SK-N-SH (cell line): ENCODE results near the gene POC1B. TPM values are rescaled to one million over a fixed set of nuclear protein-coding genes. Genes with fewer than 3 reads are reported as not detected.

Experiments used
- CTCF ChIA-PET: fragments of 300-600, 350-600 bp; formaldehyde crosslinking; extraction: SDS; loops from one replicate; lab custom pipeline; 2021; lab: Yijun Ruan, JAX
- POLR2A ChIA-PET: fragments of 350-600 bp; sonication (Branson Sonifier 250); formaldehyde crosslinking; extraction: SDS; loops from one replicate; lab custom pipeline; 2020; ENCODE audit warnings: antibody characterized with exemption, inconsistent platforms; lab: Yijun Ruan, JAX
- DNase-seq: peaks from one replicate; pipeline ENCODE4 v3.0.0; 2012
- H2AFZ ChIP-seq: fragments of 200-600 bp; sonication (generic); 2 replicates; pipeline ENCODE4 v1.8.1; 2016; ENCODE audit warnings: antibody characterized with exemption, mild to moderate bottlenecking, low read depth
- H3F3A ChIP-seq: fragments of 200-600 bp; sonication (generic); replicated peaks from 2 replicates; pipeline ENCODE3; 2016; ENCODE audit warnings: antibody characterized with exemption, mild to moderate bottlenecking; ENCODE audit not compliant: insufficient read depth
- H3K27ac ChIP-seq, 2 experiments: fragments of 200-500 bp in 1 of 2; fragments of 200-600 bp in 1 of 2; sonication (Bioruptor generic) in 1 of 2; sonication (generic), shearing (Covaris generic) in 1 of 2; 2 replicates each; pipeline versions ENCODE4 v1.5.1 to v1.6.1; 2014 to 2016; ENCODE audit warnings: low read depth in 2 of 2, inconsistent platforms in 1 of 2, low read length in 1 of 2, mild to moderate bottlenecking in 1 of 2, mixed read lengths in 1 of 2
- H3K27me3 ChIP-seq: fragments of 200-600 bp; sonication (generic), shearing (Covaris generic); 2 replicates; pipeline ENCODE4 v1.6.1; 2016; ENCODE audit warnings: mixed run types; ENCODE audit not compliant: insufficient read depth
- H3K36me3 ChIP-seq, 2 experiments: fragments of 200-500 bp in 1 of 2; fragments of 200-600 bp in 1 of 2; sonication (Bioruptor generic) in 1 of 2; sonication (generic) in 1 of 2; replicated peaks in 1 of 2; 2 replicates each; pipeline versions ENCODE3 to v1.5.1; 2014 to 2016; ENCODE audit warnings: low read length in 1 of 2, mild to moderate bottlenecking in 1 of 2; ENCODE audit not compliant: insufficient read depth in 2 of 2, control insufficient read depth in 1 of 2
- H3K4me1 ChIP-seq, 2 experiments: fragments of 200-500 bp in 1 of 2; fragments of 200-600 bp in 1 of 2; sonication (Bioruptor generic) in 1 of 2; sonication (generic), shearing (Covaris generic) in 1 of 2; 2 replicates each; pipeline versions ENCODE4 v1.5.1 to v1.6.1; 2014 to 2016; ENCODE audit warnings: low read depth in 1 of 2, low read length in 1 of 2, mixed run types in 1 of 2; ENCODE audit not compliant: insufficient read depth in 2 of 2, control insufficient read depth in 1 of 2
- H3K4me2 ChIP-seq: fragments of 200-600 bp; sonication (generic), shearing (Covaris generic); 2 replicates; pipeline ENCODE4 v1.6.1; 2017; ENCODE audit warnings: mixed run types
- H3K4me3 ChIP-seq, 2 experiments: fragments of 200-500 bp in 1 of 2; fragments of 200-600 bp in 1 of 2; sonication (Bioruptor generic) in 1 of 2; sonication (generic), shearing (Covaris generic) in 1 of 2; 2 replicates each; pipeline versions ENCODE4 v1.5.1 to v1.8.1; 2014 to 2016; ENCODE audit warnings: low read depth in 2 of 2, inconsistent platforms in 1 of 2, low read length in 1 of 2, mild to moderate bottlenecking in 1 of 2, mixed read lengths in 1 of 2, moderate library complexity in 1 of 2
- H3K79me2 ChIP-seq: fragments of 200-600 bp; sonication (generic); 2 replicates; pipeline ENCODE4 v1.8.1; 2017; ENCODE audit warnings: mild to moderate bottlenecking; ENCODE audit not compliant: insufficient read depth
- H3K9ac ChIP-seq: fragments of 200-600 bp; sonication (generic); 2 replicates; pipeline ENCODE4 v1.6.1; 2017; ENCODE audit warnings: mixed run types
- H3K9me2 ChIP-seq: fragments of 200-600 bp; sonication (generic); 2 replicates; pipeline ENCODE4 v1.6.1; 2017; ENCODE audit warnings: mixed run types
- H3K9me3 ChIP-seq: fragments of 200-600 bp; sonication (generic); 2 replicates; pipeline ENCODE4 v1.6.1; 2017; ENCODE audit warnings: mixed run types, mild to moderate bottlenecking, moderate library complexity
- H4K20me1 ChIP-seq: fragments of 200-600 bp; sonication (generic); 2 replicates; pipeline ENCODE4 v1.6.1; 2017; ENCODE audit warnings: mild to moderate bottlenecking, mixed run types; ENCODE audit not compliant: insufficient read depth
- CHD2 ChIP-seq: fragments of 150-350 bp; IDR thresholded peaks from 2 replicates; pipeline ENCODE4 v1.6.1; 2018; ENCODE audit warnings: low read length; ENCODE audit not compliant: partially characterized antibody
- EP300 ChIP-seq, 2 experiments: IDR thresholded peaks; 2 replicates each; pipeline versions ENCODE4 v1.4.0 to v1.6.1; 2012; ENCODE audit warnings: borderline replicate concordance in 1 of 2, low read depth in 1 of 2, low read length in 1 of 2
- EZH2phosphoT487 ChIP-seq: fragments of 200-600 bp; sonication (generic); IDR thresholded peaks from 2 replicates; pipeline ENCODE4 v1.6.1; 2017; ENCODE audit warnings: low read depth, mixed run types, mild to moderate bottlenecking, antibody characterized with exemption, moderate library complexity, borderline replicate concordance
- GABPA ChIP-seq: IDR thresholded peaks from 2 replicates; pipeline ENCODE4 v1.4.0; 2012; ENCODE audit warnings: low read depth, mild to moderate bottlenecking
- MXI1 ChIP-seq: IDR thresholded peaks from 2 replicates; pipeline ENCODE4 v1.6.1; 2012; ENCODE audit warnings: mild to moderate bottlenecking, low read depth, low read length, improper control_type of control experiment
- PBX3 ChIP-seq: IDR thresholded peaks from 2 replicates; pipeline ENCODE4; 2012
- REST ChIP-seq: IDR thresholded peaks from 2 replicates; pipeline ENCODE4 v1.6.1; 2012; ENCODE audit warnings: mild to moderate bottlenecking, low read depth, low read length, moderate library complexity
- RXRA ChIP-seq: IDR thresholded peaks from 2 replicates; pipeline ENCODE4 v1.4.0; 2012; ENCODE audit warnings: low read depth, mild to moderate bottlenecking, borderline replicate concordance
- SMC3 ChIP-seq: IDR thresholded peaks from 2 replicates; pipeline ENCODE4 v1.6.1; 2012; ENCODE audit warnings: low read depth, low read length, improper control_type of control experiment
- TEAD4 ChIP-seq: IDR thresholded peaks from 2 replicates; pipeline ENCODE4 v1.4.0; 2012; ENCODE audit warnings: mild to moderate bottlenecking, borderline replicate concordance; ENCODE audit not compliant: insufficient read depth
- USF2 ChIP-seq: fragments of 150-350 bp; IDR thresholded peaks from 2 replicates; pipeline ENCODE4 v1.6.1; 2017; ENCODE audit warnings: antibody characterized with exemption, low read length, low read depth, borderline replicate concordance
- YY1 ChIP-seq: IDR thresholded peaks from 2 replicates; pipeline ENCODE4 v1.4.0; 2012; ENCODE audit warnings: low read depth, mild to moderate bottlenecking
- WGBS: methylation state at CpG from one replicate; pipeline ENCODE4 v1.1.6; 2017; ENCODE audit warnings: low lambda C conversion rate; 5-methylcytosine and 5-hydroxymethylcytosine counted together
- polyA plus RNA-seq, 3 experiments: library from polyadenylated mRNA; depleted of rRNA; stranded (reverse); fragments of >200 nt; gene quantifications; 2 replicates each; pipeline ENCODE4 v1.2.3, GENCODE V29; 2012

Gene POC1B
- polyA plus RNA-seq, 1 of the 3 experiments (the other 2 are of a cell fraction) = 4.0 TPM

GRCh38 chr12:89379839-89380467 lies 145.9 kb downstream of the POC1B start:
- TF ChIP-seq EP300 (IDR thresholded peaks at IDR 0.05; ENCODE audit: borderline replicate concordance in 1 of 2, low read depth in 1 of 2, low read length in 1 of 2) = no peak
- TF ChIP-seq PBX3 = no peak
- TF ChIP-seq EZH2phosphoT487 = no peak
- TF ChIP-seq, all 33 proteins: peak for 0
- H3K9me2 ChIP-seq = no peaks in the 10 kb centered on the region
- H3K9me3 ChIP-seq = no peaks in the 10 kb centered on the region
- no peak overlapping the region for H2AFZ ChIP-seq
- H3K79me2 ChIP-seq = no peaks in the 10 kb centered on the region
- WGBS = 95% methylated on average over 5 of the region's 5 CpGs
- ChIA-PET CTCF (interaction anchor here (1.3 kb wide), 1 partner anchor 360 kb away, joined by 5 read pairs; no protein-coding TSS in a partner anchor), POLR2A (no interaction called here)
- no peak overlapping the region for H3K4me2 ChIP-seq
- no peak overlapping the region for H3K4me3 ChIP-seq
- H4K20me1 ChIP-seq = no peaks in the 10 kb centered on the region
- peaks cover 21 to 28% of the 10 kb centered on the region in 2 experiments; a peak in 3 of 4 replicates for H3K4me1 ChIP-seq
- no peaks in the 10 kb centered on the region for H3F3A ChIP-seq
- H3K27me3 ChIP-seq = no peaks in the 10 kb centered on the region
- no peaks in the 10 kb centered on the region for H3K36me3 ChIP-seq
- H3K27ac ChIP-seq = no peak overlapping the region
- DNase-seq = no peak
- no peak overlapping the region for H3K9ac ChIP-seq

- peaks cover 5% of the 10 kb centered on the region for H3F3A ChIP-seq
- POLR2A ChIA-PET = no interaction called here
Measured at GRCh38 chr12:89379148-89379838, 146.6 kb downstream of the POC1B start.

More at GRCh38 chr12:89379148-89379838, 146.6 kb downstream of the POC1B start:
- H4K20me1 ChIP-seq = no peaks in the 10 kb centered on the region
- no peaks in the 10 kb centered on the region for H3K9me3 ChIP-seq
- peaks cover 14 to 27% of the 10 kb centered on the region in 2 experiments; a peak in 3 of 4 replicates for H3K4me1 ChIP-seq
- CTCF ChIA-PET = interaction anchor here (1.2 to 1.6 kb wide), 3 partner anchors 83 to 362 kb away, joined by 4 to 5 read pairs (median 5); no protein-coding TSS in a partner anchor
- no peaks in the 10 kb centered on the region for H3K36me3 ChIP-seq
- no peak overlapping the region for H2AFZ ChIP-seq
- no peaks in the 10 kb centered on the region for H3K9me2 ChIP-seq
- H3K79me2 ChIP-seq = no peaks in the 10 kb centered on the region
- no peaks in the 10 kb centered on the region for H3K27me3 ChIP-seq
- H3K27ac ChIP-seq = no peak overlapping the region
- TF ChIP-seq REST (no peak), CHD2 (no peak), RXRA (no peak), MXI1 (no peak), GABPA (no peak), USF2 (no peak), SMC3 (no peak), TEAD4 (no peak), PBX3 (no peak), YY1 (no peak), EP300 (IDR thresholded peaks at IDR 0.05; ENCODE audit: borderline replicate concordance in 1 of 2, low read depth in 1 of 2, low read length in 1 of 2) (no peak)
- H3K9ac ChIP-seq = no peak overlapping the region
- WGBS = 79% methylated on average over 6 of the region's 6 CpGs
- H3K4me2 ChIP-seq = no peak overlapping the region
- no peak for DNase-seq
- H3K4me3 ChIP-seq = no peak overlapping the region
